GM19372 (cell line): ENCODE results near the gene PLCG2.
"Not testable (repeated sequence)": the region's sequence is repeated elsewhere in the genome, so short reads cannot be mapped to it uniquely, and the experiment has no call there.

Experiments used
- ATAC-seq: cut with Tn5 transposase; IDR thresholded peaks from one replicate; pipeline ENCODE4 v1.9.1; 2021; ENCODE audit warnings: mild to moderate bottlenecking, low read depth, moderate library complexity; ENCODE audit not compliant: unreplicated experiment

PLCG2 gene

DNA sequence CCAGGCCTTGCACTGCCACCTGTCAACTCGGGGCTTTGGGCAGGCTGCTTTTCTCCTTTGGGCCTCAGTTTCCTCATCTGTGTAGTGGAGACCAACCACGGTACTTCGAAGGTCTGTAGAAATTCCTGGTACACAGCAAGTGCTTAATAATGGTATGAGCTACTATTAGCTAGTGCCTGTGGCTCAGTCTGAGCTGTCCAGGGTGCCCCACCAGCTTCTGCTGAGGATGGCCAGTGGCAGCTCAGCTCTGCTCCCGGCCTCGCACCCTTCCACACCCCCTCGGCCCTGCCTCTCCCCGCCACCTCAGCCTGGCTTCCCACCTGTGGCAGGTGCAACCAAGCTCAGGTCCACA, 26.2 kb upstream of the PLCG2 start:
- ATAC-seq = no peak

DNA sequence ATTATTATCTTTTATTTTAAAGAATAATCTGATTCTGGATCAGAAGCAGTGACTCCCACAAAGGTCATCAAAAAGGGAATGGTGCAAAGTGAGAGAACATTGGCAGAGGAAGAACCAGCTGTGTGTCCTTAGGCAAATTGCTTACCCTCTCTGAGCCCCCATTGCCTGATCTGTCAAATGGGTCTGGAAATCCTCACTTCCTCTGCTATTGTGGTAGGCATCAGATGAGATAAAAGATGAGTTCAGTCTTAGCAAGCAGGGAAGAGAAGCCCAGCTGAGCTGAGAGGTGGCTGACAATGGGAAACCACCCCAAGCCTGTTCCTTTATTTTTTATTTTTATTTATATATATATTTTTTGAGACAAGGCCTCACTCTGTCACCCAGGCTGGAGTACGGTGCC, 24.2 kb upstream of the PLCG2 start:
- no peak for ATAC-seq

DNA sequence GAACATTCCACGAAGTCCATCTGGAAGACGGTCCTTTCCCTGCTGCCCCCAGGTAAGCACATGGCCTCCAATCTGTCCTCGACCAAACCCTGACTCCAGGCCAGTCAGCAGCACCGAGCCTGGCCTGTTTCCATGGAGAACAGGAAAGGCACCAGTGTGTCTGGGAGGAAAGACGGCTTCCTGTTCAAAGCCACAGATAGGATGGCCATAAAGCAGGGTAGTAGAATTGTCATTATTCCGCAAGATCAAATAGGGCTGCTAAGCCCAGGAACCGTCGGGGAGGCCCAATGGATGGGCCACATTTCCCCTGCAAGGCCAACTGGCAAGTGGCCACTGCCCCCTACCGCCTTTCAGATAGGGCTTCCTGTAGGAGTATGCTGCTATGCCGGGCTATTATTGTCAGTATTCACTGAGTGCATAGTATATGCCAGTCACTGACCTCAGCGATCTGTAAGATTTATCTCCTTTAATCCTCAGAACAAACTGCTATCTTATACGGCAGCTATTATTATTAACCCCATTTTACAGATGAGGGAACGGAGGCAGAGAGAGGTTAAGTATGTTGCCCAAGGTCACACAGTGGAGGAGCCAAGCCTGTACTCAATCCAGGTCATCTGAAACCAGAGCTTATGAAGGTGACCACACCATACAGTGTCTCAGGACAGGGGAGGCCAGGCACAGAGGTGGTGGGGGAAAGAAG, 23.0 kb upstream of the PLCG2 start:
- ATAC-seq = no peak

DNA sequence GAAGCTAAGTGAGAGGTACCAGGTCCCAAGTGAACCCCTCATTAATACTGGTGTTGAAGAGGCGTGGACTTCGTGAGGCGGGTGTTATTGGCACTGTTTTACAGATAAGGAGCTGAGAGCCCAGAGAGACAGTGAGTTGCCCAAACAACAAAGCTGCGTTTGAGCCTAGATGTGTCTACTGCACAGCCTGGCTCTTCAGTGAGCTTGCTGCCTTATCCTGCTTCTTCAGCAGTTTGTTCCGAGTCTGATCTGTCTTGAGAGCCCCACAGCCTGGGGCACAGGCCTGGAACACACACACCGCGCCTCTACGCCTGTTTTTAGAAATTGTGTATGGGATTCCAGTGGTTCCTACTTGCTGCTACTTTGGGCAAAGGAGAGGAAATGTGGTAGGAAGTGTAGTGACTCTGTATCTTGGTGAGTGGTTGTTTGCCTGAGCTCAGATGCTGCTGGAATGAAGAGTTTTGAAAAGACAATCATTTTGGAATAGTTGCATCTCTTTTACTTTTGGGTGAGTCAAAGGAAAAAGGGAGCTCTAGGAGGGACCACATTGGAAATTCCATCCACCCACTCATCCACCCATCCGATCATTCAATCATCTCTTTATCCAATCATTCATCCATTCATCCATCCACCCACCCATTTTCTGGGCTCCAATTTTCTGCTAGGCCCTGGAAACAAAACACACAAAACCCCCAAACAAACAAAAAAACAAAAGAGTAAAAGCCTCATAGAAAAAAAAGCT, 22.3 kb upstream of the PLCG2 start:
- ATAC-seq = no peak

DNA sequence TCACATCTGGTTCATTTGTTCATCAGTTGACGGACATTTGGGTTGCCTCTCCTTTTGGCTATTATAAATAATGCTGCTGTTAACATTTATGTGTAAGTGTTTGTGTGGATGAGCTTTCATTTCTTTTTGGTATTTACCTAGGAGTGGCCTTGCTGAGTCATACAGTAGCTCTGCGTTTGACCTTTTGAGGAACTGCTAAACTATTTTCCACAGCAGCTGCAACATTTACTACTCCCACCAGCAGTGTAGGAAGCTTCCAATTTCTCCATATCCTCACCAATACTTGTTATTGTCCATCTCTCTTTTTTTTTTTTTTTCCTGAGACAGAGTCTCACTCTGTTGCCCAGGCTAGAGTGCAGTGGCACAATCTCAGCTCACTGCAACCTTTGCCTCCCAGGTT, 20.7 kb upstream of the PLCG2 start:
- no peak for ATAC-seq

DNA sequence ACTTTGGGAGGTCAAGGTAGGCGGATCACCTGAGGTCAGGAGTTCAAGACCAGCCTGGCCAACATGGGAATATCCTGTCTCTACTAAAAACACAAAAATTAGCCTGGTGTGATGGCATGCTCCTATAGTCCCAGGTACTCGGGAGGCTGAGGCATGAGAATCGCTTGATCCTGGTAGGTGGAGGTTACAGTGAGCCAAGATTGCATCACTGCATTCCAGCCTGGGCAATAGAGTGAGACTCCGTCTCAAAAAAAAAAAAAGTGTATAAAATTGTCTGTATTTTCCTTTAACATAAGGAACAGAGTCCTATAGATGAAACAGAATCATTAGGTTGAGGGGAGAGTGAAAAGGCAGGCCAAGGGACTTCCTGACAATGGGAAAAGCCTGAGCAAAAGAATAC, 16.8 kb upstream of the PLCG2 start:
- not testable (repeated sequence) for ATAC-seq

DNA sequence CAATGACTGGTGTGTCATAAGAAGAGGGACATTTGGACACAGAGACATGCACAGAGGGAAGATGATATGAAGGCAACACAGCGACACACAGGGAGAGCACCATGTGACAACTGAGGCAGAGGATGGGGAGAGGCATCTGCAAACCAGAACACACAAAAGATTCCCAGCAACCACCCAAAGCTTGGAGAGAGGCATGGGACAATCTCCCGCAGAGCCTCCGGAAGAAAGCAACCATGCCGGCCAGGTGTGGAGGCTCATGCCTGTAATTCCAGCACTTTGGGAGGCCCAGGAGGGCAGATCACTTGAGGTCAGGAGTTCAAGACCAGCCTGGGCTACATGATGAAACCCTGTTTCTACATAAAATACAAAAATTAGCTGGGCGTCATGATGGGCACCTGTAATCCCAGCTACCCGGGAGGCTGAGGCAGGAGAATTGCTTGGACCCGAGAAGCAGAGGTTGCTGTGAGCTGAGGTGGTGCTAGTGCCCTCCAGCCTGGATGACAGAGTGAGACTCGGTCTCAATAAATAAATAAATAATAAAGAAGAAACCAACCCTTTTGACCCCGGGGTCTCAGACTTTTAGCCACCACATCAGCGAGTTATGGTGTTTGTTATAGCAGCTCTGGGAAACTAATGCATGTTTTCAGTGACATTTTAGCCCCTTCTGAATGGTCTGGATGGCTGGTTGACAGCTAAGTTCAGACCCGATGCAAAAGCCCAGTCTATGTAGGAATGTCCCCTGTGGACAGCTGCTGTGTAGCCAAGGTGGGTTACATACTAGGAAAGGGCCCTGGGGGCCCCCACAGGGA, 13.8 kb upstream of the PLCG2 start:
- ATAC-seq = no peak

DNA sequence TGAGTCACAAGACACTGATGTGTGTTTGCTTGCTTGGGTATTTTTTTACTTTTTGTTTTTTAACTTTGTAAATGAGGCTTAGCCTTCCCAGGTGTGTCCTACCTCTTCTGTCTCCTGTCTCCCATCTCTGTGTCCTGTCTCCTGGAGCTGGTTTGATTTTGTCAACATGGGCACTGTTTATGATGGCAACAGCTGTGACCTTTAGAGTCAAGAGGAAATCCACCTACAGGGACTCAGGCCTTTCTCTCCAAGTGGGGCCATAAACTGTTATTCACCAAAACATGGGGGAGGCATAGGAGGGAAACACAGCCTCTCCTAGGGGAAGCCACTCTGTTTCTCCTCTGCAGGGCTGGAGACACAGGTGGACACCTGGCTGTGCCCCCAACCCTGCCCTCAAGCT, 13.1 kb upstream of the PLCG2 start:
- ATAC-seq = no peak

DNA sequence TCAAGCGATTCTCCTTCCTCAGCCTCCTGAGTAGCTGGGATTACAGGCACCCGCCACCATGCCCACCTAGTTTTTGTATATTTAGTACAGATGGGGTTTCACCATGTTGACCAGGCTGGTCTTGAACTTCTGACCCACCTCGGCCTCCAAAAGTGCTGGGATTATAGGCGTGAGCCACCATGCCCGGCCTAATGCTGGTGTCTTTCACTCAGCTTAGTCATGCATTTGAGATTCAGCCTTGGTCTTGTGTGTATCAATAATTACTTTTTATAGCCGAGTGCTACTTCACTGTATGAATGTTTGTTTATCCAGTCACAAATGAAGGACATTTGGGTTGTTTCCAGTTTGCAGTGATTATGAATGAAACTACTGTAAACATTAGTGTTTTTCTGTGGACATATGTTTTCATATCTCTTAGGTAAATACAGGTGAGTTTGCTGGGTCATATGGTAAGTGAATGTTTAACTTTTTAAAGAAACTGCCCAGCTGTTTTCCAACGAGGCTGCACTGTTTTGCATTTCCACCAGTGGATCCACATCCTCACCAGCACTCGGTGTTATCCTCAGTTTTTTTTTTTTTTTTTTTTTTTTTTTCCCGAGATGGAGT, 11.0 kb upstream of the PLCG2 start:
- no peak for ATAC-seq

DNA sequence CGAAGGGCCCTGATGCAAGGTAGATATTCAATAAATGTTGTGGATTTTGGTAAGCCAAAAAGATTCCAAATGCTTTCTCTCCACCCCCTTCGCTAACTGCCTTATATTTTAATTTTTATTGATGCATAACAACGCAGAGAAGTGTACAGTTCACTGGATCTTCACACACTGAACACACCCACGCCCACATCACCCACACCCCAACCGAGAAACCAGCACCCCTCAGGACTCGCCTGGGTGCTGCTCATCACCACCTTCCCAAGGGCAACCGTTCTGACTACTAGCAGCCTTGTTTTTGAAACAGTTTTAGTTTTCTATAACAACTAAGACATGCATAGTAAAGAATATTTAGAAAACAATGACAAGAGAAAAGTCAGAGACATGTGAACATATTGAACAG, 9.1 kb upstream of the PLCG2 start:
- ATAC-seq = no peak

DNA sequence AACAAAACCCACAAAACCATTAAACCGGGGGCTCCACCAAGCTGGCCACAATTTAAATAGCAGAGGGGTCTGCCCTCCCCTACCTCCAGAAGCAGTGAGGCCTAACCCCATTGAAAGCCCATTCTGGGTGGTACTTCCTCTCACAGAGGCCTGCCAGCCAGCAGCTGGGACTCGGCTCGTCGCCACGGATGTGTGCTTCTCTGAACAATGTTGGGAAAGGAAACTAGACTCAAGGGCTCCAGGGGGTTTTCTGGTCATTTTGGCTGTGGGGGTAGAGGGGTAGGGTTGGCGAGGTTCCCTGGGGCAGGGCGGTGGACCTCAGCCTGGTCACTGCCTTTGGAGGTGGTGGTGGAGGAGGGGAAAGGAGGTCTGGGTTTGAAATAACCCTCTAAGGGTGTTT, 4.7 kb upstream of the PLCG2 start:
- no peak for ATAC-seq

DNA sequence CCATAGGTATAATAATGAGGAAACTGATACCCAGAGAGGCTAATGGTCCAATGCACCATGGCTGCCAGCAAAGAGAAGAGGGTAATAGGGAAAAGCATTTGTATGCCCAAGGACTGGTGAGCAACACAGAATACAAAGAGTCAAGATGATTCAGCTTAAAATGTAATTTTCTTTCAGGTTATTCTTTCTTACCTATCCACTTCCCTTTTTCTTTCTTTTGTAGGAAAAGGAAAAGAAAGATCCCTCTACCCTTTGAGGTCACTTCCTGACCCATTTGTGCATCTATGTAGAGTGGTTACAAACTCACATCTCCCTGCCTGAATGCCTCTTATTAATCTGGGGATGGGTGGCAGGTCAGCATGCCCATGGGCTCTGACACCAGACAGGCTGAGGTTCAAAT, 3.5 kb upstream of the PLCG2 start:
- ATAC-seq = no peak

DNA sequence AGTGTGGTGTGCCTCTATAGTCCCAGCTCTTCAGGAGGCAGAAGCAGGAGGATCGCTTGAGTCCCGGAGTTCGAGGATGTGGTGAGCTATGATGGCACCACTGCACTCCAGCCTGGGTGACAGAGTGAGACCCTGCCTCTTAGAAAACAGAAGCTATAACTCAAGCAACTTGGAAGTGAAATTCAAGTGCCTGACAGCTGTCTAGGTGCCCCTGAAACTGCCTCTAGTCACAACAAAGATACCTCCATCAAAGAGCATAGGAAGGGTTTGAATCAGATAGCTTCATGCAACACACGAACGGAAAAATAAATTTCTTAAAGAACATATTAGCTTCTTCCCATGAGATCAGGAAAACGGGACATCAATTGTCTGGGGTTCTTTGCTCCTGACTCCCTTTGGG, 860 bp upstream of the PLCG2 start:
- no peak for ATAC-seq

DNA sequence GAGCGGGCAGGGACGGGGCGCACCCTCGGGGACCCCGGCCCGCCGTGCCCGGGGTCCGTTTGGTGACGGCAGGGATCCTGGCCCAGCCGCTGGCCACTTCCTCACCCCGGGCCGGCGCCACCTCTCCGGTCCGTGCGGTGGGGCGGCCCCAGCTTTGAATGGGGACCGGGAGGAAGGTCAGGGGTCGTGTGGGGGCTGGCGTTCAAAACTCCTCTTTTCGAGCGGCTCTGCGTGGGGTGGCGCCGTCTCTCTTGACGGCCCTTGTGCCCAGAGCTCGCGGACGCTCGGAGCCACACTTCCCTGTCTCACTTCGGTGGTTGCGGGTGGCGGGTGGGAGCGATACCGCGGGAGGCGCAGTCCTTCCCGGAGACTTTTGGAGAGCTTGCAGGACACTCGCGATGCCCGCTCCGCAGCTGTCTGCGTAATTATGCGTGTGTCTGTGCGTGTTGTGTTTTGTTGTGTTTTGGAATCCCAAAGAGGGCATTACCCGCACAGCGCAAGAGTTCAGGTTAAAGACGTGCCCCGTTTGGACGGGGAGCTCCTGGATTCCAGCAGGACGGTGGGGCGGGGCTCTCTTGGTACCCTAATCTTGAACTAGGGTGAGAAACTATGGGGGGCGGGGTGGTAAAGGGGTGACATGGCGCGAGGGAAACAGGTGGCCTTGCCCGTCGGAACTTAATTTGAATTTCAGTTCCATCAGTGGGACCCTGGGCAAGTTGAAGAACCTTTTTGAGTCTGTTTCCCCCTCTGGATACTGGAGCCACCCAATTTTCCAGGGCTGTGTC, 637 bp downstream of the PLCG2 start:
- no peak for ATAC-seq

DNA sequence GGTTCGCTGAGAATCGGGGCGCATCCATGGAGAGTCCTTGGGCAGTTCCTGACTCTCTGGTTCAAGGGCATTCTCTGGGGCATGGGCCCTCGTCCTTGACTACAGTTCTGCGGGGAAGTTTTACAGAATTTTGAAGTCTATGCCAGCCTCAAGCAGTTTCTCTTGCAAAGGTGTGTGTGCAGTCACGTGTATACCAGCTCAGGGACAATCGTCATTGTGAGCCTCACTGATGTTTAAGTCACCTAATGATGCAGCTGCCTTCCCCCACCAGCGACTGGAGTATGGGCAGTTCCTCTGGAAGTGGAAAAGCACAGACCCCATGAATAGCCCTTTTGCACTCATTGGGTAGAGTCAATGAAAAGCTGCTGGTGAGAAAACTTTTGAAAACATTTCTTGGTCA, 1.3 kb downstream of the PLCG2 start:
- ATAC-seq = no peak

DNA sequence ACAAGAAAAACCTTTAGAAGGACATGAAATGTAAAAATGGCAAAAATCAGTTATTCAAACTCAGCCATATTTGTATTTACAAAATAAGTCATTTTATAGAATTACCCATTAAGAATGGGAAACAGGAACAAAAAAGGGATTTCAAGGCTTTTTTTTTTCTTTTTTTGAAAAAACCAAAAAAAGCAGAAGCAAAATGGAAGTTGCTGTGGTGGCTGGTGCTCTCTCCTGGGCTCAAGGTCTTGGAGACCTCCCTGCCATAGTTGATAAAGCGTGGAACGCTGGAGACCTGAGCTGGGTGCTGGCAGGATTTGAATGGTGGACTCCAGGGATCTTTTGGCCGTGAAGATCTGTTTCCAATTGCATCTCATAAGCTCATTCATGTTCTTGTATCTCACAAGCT, 3.1 kb downstream of the PLCG2 start:
- no peak for ATAC-seq

DNA sequence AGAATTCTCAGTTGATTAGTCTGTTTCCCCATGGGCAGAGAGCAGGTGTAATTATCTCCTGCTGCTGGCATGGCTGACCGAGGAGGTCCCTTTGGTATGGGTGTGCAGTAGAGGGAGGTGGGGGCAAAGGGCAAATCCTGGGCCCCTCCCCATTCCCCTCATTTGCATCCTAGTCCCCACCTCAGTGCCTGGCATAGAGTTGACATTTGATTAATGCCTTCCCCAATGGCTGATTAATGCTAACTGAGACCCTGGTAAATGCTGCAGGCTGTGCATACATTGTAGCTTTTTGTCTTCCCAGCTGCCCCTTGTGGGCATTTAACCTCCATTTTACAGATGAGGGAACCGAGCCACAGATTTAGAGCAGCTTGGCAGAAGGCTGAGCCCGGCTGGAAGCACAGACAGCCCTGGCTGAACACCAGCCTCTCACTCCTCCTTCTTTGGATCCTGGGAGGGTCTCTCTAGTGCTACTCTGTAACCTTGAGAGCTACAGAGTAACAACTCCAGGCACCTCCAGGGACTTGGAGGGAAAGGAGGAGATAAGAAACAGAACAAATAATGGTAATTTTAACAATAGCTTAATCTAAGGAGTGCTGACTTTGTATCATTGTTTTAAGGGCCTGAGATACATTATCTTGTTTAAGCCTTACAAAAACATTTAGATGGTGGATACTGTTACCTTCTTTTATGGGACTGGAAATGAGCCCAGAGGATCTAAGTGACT, 5.1 kb downstream of the PLCG2 start:
- no peak for ATAC-seq

DNA sequence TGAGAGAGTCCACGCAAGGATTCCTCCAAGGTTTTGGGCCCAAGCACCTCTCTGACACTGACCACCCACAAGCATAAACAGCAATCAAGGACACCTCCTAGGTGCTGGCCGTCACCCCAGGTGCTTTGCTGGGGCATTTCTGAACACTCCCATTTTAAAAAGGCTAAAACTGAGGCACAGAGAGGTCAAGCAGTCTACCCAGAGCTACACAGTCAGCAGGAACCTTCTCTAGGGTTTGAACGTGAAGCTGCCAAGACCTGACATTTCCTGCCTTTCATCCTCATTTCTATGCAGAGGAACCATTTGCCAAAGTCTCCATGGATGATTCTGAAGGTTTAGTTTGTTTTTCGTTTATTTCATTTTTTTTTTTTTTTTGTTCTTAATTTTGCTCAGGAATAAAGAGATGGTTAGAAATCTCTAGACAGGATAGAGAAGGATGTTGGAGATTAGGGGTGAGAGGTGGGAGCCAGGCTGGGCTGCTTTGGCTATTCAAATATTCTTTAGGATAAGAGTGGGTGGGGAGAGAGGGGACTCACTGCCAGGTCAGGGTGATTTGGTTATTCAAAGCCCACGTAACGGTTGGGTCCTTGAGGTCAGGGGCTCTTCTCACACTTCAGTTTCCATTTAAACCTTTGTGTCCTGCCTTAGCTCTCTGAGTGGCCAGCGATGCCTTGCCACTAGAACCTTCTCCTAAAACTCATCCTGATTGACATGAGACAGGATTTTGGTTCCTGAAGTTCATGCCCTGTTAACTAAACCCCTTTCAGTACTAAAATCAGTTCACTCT, 6.2 kb downstream of the PLCG2 start:
- ATAC-seq = no peak

DNA sequence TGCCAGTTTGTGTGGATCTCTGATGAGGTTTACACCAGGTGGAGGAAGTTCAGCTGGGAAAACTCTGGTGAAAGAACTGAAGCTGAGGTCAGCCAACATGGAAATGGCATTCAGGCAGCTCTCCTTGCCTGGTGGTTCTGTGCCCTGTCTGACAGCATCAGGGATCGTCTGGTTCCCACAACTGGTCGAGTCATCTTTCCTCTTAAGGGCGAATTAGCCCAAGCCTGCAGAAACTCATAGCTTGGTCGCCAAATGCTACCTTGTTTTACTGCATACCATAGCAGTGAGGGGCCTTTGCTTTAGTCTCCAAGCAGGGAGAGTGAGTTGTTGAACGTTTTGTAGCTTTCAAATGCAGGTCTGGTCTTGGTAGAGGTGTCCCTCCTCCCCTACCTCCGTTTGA, 7.2 kb downstream of the PLCG2 start:
- ATAC-seq = no peak
